H1 (cell line): ENCODE measurements around the gene MEIS2. TPM values are rescaled to one million over a fixed set of nuclear protein-coding genes. Genes with fewer than 3 reads are reported as not detected.

Source experiments
- CTCF ChIA-PET: fragments of 300-600 bp; sonication (Branson Sonifier 250); formaldehyde crosslinking; loops from one replicate; lab custom pipeline; 2021; ENCODE audit not compliant: partially characterized antibody; lab: Charles Lee
- POLR2A ChIA-PET: fragments of 300-600 bp; sonication (Branson Sonifier 250); formaldehyde crosslinking; loops from one replicate; lab custom pipeline; 2021; ENCODE audit warnings: inconsistent platforms; ENCODE audit not compliant: partially characterized antibody; lab: Charles Lee
- DNase-seq, 2 experiments: peaks; one replicate each; pipeline versions ENCODE4 v3.0.0 to v3.0.0-alpha.2; 2010 to 2022; ENCODE audit warnings: low spot score in 2 of 2, low read depth in 1 of 2, mixed read lengths in 1 of 2
- FAIRE-seq: peaks from 2 replicates; lab custom pipeline; 2011; peaks lifted over from hg19 to GRCh38; lab: Jason Lieb, UNC
- H2AFZ ChIP-seq: 2 replicates; pipeline ENCODE4 v1.8.1; 2012; ENCODE audit warnings: low read length, inconsistent platforms
- H2AK5ac ChIP-seq: 2 replicates; pipeline ENCODE4 v1.6.1; 2013; ENCODE audit warnings: low read depth, low read length
- H2BK120ac ChIP-seq: replicated peaks from 2 replicates; pipeline ENCODE3; 2013; ENCODE audit warnings: low read depth, low read length, inconsistent platforms
- H2BK12ac ChIP-seq: 2 replicates; pipeline ENCODE4 v1.6.1; 2013; ENCODE audit warnings: low read depth, low read length
- H2BK15ac ChIP-seq: 2 replicates; pipeline ENCODE4 v1.6.1; 2013; ENCODE audit warnings: low read length
- H2BK20ac ChIP-seq: 2 replicates; pipeline ENCODE4 v1.6.1; 2013; ENCODE audit warnings: low read length
- H2BK5ac ChIP-seq: 2 replicates; pipeline ENCODE4 v1.6.1; 2013; ENCODE audit warnings: low read depth, low read length
- H3K14ac ChIP-seq: 2 replicates; pipeline ENCODE4 v1.6.1; 2013; ENCODE audit warnings: inconsistent platforms; ENCODE audit not compliant: insufficient read length
- H3K18ac ChIP-seq: 2 replicates; pipeline ENCODE4 v1.6.1; 2013; ENCODE audit warnings: low read length; ENCODE audit errors: extremely low read depth
- H3K23ac ChIP-seq: 2 replicates; pipeline ENCODE4 v1.6.1; 2013; ENCODE audit warnings: inconsistent platforms; ENCODE audit not compliant: insufficient read length
- H3K23me2 ChIP-seq: 2 replicates; pipeline ENCODE4 v1.6.1; 2013; ENCODE audit warnings: low read depth, low read length
- H3K27ac ChIP-seq: 2 replicates; pipeline ENCODE4 v1.6.1; 2011; ENCODE audit warnings: low read depth, low read length, inconsistent platforms
- H3K27me3 ChIP-seq, 4 experiments: replicated peaks in 1 of 4; 1 replicate in 1 of 4; 2 replicates in 3 of 4; pipeline versions ENCODE4 v1.6.1 to v1.8.1; 2011 to 2013; ENCODE audit warnings: low read length in 3 of 4, mild to moderate bottlenecking in 3 of 4, inconsistent platforms in 2 of 4, mixed read lengths in 2 of 4, moderate library complexity in 1 of 4; ENCODE audit not compliant: control insufficient read depth in 3 of 4, insufficient read depth in 3 of 4; ENCODE audit errors: extremely low read depth in 1 of 4
- H3K36me3 ChIP-seq, 4 experiments: 2 replicates each; pipeline versions ENCODE4 v1.6.1 to v1.8.1; 2011 to 2013; ENCODE audit warnings: mild to moderate bottlenecking in 4 of 4, low read length in 3 of 4, moderate library complexity in 2 of 4, control low read depth in 1 of 4, inconsistent platforms in 1 of 4; ENCODE audit not compliant: insufficient read depth in 4 of 4, control insufficient read depth in 2 of 4
- H3K4ac ChIP-seq: replicated peaks from 2 replicates; pipeline ENCODE3; 2013; ENCODE audit warnings: low read length, low read depth, mixed read lengths, inconsistent platforms; ENCODE audit not compliant: insufficient read length
- H3K4me1 ChIP-seq, 4 experiments: replicated peaks in 1 of 4; 1 replicate in 1 of 4; 2 replicates in 3 of 4; pipeline versions ENCODE4 v1.6.1 to v1.8.1; 2011 to 2013; ENCODE audit warnings: low read length in 3 of 4, inconsistent platforms in 2 of 4, mixed read lengths in 1 of 4; ENCODE audit not compliant: insufficient read depth in 4 of 4, control insufficient read depth in 3 of 4
- H3K4me2 ChIP-seq, 2 experiments: 2 replicates each; pipeline versions ENCODE4 v1.6.1 to v1.8.1; 2011 to 2013; ENCODE audit warnings: low read depth in 2 of 2, low read length in 2 of 2, control low read depth in 1 of 2, inconsistent platforms in 1 of 2, mild to moderate bottlenecking in 1 of 2; ENCODE audit not compliant: insufficient read depth in 1 of 2
- H3K4me3 ChIP-seq, 4 experiments: fragments of 200-600, 300-600 bp in 1 of 4; sonication (generic), shearing (Covaris generic), sonication (Bioruptor Twin) in 1 of 4; 2 replicates each; pipeline versions ENCODE4 v1.5.1 to v1.8.1; 2011 to 2016; ENCODE audit warnings: low read length in 4 of 4, low read depth in 3 of 4, control low read depth in 2 of 4, inconsistent platforms in 2 of 4, mild to moderate bottlenecking in 2 of 4, mixed read lengths in 1 of 4, moderate library complexity in 1 of 4; ENCODE audit not compliant: insufficient read depth in 2 of 4; ENCODE audit errors: extremely low read depth in 1 of 4
- H3K56ac ChIP-seq: replicated peaks from 2 replicates; pipeline ENCODE3; 2013; ENCODE audit warnings: low read depth, mild to moderate bottlenecking, mixed read lengths, low read length, inconsistent platforms; ENCODE audit not compliant: insufficient read length
- H3K79me1 ChIP-seq: 2 replicates; pipeline ENCODE4 v1.6.1; 2013; ENCODE audit warnings: low read depth, low read length, control low read depth
- H3K79me2 ChIP-seq, 2 experiments: 2 replicates each; pipeline versions ENCODE4 v1.6.1 to v1.8.1; 2012 to 2013; ENCODE audit warnings: low read length in 2 of 2, mild to moderate bottlenecking in 2 of 2, inconsistent platforms in 1 of 2; ENCODE audit not compliant: insufficient read depth in 2 of 2, control insufficient read depth in 1 of 2
- H3K9ac ChIP-seq, 4 experiments: replicated peaks in 1 of 4; 1 replicate in 1 of 4; 2 replicates in 3 of 4; pipeline versions ENCODE4 v1.6.1 to v1.8.1; 2011 to 2013; ENCODE audit warnings: low read depth in 3 of 4, low read length in 3 of 4, control low read depth in 2 of 4, mild to moderate bottlenecking in 2 of 4, moderate library complexity in 2 of 4, inconsistent platforms in 1 of 4; ENCODE audit errors: extremely low read depth in 1 of 4
- H3K9me3 ChIP-seq, 2 experiments: 2 replicates each; pipeline versions ENCODE4 v1.6.1 to v1.8.1; 2012 to 2013; ENCODE audit warnings: mild to moderate bottlenecking in 2 of 2, moderate library complexity in 2 of 2, control low read depth in 1 of 2, inconsistent platforms in 1 of 2, low read depth in 1 of 2, low read length in 1 of 2, mixed read lengths in 1 of 2; ENCODE audit not compliant: insufficient read depth in 2 of 2
- H4K20me1 ChIP-seq, 2 experiments: replicated peaks in 1 of 2; 2 replicates each; pipeline versions ENCODE3 to v1.8.1; 2011 to 2013; ENCODE audit warnings: inconsistent platforms in 2 of 2, low read length in 2 of 2, mild to moderate bottlenecking in 1 of 2; ENCODE audit not compliant: insufficient read depth in 2 of 2, control insufficient read depth in 1 of 2
- H4K5ac ChIP-seq: 2 replicates; pipeline ENCODE4 v1.6.1; 2013; ENCODE audit warnings: low read length, low read depth, mixed read lengths, inconsistent platforms; ENCODE audit not compliant: insufficient read length
- H4K8ac ChIP-seq: 2 replicates; pipeline ENCODE4 v1.8.0; 2013; ENCODE audit warnings: mild to moderate bottlenecking, moderate library complexity, low read length, inconsistent platforms; ENCODE audit not compliant: insufficient read depth; ENCODE audit errors: extremely low read depth
- H4K91ac ChIP-seq: replicated peaks from 2 replicates; pipeline ENCODE3; 2013; ENCODE audit warnings: low read length, mixed read lengths, inconsistent platforms; ENCODE audit not compliant: insufficient read length
- CTBP2 ChIP-seq: IDR thresholded peaks from 2 replicates; pipeline ENCODE4 v1.7.0; 2011; ENCODE audit warnings: borderline replicate concordance, mild to moderate bottlenecking, moderate library complexity, mixed read lengths, low read length; ENCODE audit not compliant: insufficient read depth, insufficient read length
- NANOG ChIP-seq: IDR thresholded peaks from 2 replicates; pipeline ENCODE4 v1.6.1; 2011; ENCODE audit warnings: low read length, low read depth, mild to moderate bottlenecking, inconsistent platforms; ENCODE audit not compliant: insufficient read depth, poor library complexity, severe bottlenecking
- POU5F1 ChIP-seq: IDR thresholded peaks from 2 replicates; pipeline ENCODE4 v1.6.1; 2011; ENCODE audit warnings: low read depth, mild to moderate bottlenecking, low read length, moderate library complexity
- RXRA ChIP-seq: IDR thresholded peaks from 2 replicates; pipeline ENCODE4 v1.6.1; 2011; ENCODE audit warnings: low read depth, mild to moderate bottlenecking, low read length, moderate library complexity; ENCODE audit not compliant: insufficient read depth
- SP1 ChIP-seq: IDR thresholded peaks from 2 replicates; pipeline ENCODE4 v1.6.1; 2011; ENCODE audit warnings: low read depth, low read length
- TEAD4 ChIP-seq: IDR thresholded peaks from 2 replicates; pipeline ENCODE4 v1.6.1; 2012; ENCODE audit warnings: low read depth, low read length, inconsistent platforms, mixed read lengths
- WGBS, 2 experiments: shearing (Covaris generic) in 1 of 2; methylation state at CpG; one replicate each; pipeline versions ENCODE4 v1.1.6 to v1.1.7; 2013 to 2015; ENCODE audit warnings: low lambda C conversion rate in 2 of 2, mixed read lengths in 2 of 2, inconsistent platforms in 1 of 2, low coverage in 1 of 2, missing lambda C conversion rate in 1 of 2; ENCODE audit not compliant: insufficient replicate concordance in 2 of 2, insufficient coverage in 1 of 2, insufficient read length in 1 of 2; ENCODE audit errors: extremely low coverage in 1 of 2, missing lambda C conversion rate in 1 of 2; 5-methylcytosine and 5-hydroxymethylcytosine counted together
- polyA plus RNA-seq, 7 experiments: library from polyadenylated mRNA; depleted of rRNA in 3 of 7; stranded (reverse) in 5 of 7; unstranded in 2 of 7; fragments of >200 nt in 5 of 7; fragments of 200-250 nt in 2 of 7; gene quantifications; 1 replicate in 5 of 7; 2 replicates in 1 of 7; 4 replicates in 1 of 7; pipeline versions ENCODE4 v1.2.1 to v1.2.3, GENCODE V29; 2011 to 2013; ENCODE audit warnings: missing spikeins in 2 of 7, mixed read lengths in 2 of 7
- total RNA-seq: library from RNA; stranded (reverse); fragmentation: NEBNext Ultra II Directional; extraction: Animal tissue kit (Norgen Biotek cat#: 25700); gene quantifications from 2 replicates; pipeline ENCODE4 v1.2.1, GENCODE V29; 2021

MEIS2 gene
- total and polyA plus RNA-seq, 2 of the 8 experiments (the other 6 are each of a cell fraction or from before 2014, with no cell fraction given) = 0.22 to 1.2 TPM

DNA sequence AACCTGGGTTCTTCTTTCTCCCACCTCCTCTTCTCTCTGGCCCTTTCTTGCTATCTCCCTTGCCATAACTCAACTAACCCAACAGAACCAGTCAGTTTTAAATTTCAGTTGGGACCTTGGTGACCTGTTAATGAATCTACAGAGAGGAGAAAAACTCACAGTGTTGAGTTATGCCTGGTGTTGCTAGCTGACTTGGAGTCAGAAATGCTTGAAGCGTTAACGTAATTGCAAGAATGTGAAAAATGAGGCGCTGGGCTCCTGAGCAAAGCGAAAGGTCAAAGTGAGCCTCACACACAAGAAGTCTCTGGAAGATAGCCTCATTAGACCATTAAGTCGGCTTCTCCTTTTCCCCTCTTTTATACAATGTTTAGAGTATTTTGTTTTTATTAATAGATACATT lies 18.4 kb downstream of the MEIS2 start:
- Histone ChIP-seq H3K9ac (no peak overlapping the region), H2BK12ac (no peak overlapping the region), H4K91ac (no peak overlapping the region)
- TF ChIP-seq NANOG (no peak), TEAD4 (0 out of 2 replicates have a peak, but pooled peaks have one; percentile 45), CTBP2 (no peak), POU5F1 (no peak), SP1 (0 out of 2 replicates have a peak, but pooled peaks have one; percentile 12), RXRA (no peak)
- TF ChIP-seq, all 59 proteins: peak for 2
- no peaks in the 10 kb centered on the region; a peak in 1 of 8 replicates for H3K36me3 ChIP-seq
- H3K56ac ChIP-seq = no peak overlapping the region
- H3K14ac ChIP-seq = no peak overlapping the region
- no peak overlapping the region; a peak in 1 of 4 replicates for H3K4me2 ChIP-seq
- DNase-seq = no peak
- no peak overlapping the region for H2BK15ac ChIP-seq
- no peak overlapping the region for H2AK5ac ChIP-seq
- no peak overlapping the region for H3K4me3 ChIP-seq
- WGBS, 2 experiments = 71% methylated on average over 5 of the region's 5 CpGs; no CpG with 5 or more reads in 1 of the 2 experiments
- H4K8ac ChIP-seq = no peak overlapping the region
- H3K23me2 ChIP-seq = no peaks in the 10 kb centered on the region
- POLR2A ChIA-PET = no interaction called here
- no peak overlapping the region for H3K27ac ChIP-seq
- no peak overlapping the region for H2BK5ac ChIP-seq
- H2AFZ ChIP-seq = 0 out of 2 replicates have a peak overlapping the region, but pooled peaks have one; percentile 57
- no peaks in the 10 kb centered on the region for H3K79me2 ChIP-seq
- H3K27me3 ChIP-seq = no peaks in the 10 kb centered on the region
- FAIRE-seq = peak; percentile 62
- no peak overlapping the region for H3K4ac ChIP-seq
- H3K23ac ChIP-seq = no peak overlapping the region
- H4K20me1 ChIP-seq = no peaks in the 10 kb centered on the region
- no peak overlapping the region for H3K18ac ChIP-seq
- CTCF ChIA-PET = no interaction called here
- no peaks in the 10 kb centered on the region for H3K79me1 ChIP-seq
- no peak overlapping the region for H2BK20ac ChIP-seq
- H4K5ac ChIP-seq = no peak overlapping the region
- no peak overlapping the region for H2BK120ac ChIP-seq
- peaks cover 0 to 7% (median 6%) of the 10 kb centered on the region in 4 experiments; a peak in 2 of 7 replicates for H3K4me1 ChIP-seq
- H3K9me3 ChIP-seq = no peaks in the 10 kb centered on the region
